Activated CD4-positive, alpha-beta T cell treated with anti-CD3 and anti-CD28 coated beads, Interleukin-2, amount 50 U/mL, for 1 hour (primary cell): ENCODE measurements around the gene LAMB4.

Experiments
- DNase-seq: peaks from one replicate; pipeline ENCODE4 v3.0.0-alpha.2; 2020

Gene LAMB4

DNA sequence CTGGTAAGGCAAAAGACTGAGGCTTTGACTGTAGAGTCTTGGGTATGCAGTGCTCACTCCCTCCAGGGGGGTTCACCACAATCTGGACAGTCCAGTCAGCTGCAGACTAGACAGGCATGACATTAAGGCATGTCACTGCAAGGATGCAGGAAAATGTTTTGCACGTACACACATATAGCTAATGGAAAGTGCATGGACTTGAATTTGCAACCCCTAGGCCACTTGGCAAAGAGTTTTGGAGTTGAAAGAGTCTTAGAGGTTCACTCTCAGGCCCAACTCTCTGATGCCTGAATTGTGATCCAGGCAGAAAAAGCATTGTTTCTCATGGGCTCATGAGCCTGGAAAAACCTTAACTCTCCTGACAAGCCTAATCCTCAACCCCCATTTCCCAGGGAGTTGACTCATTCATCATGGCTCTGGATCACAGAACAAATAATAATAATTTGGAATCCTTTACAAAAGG is 51.9 kb downstream of the LAMB4 start:
- no peak for DNase-seq

- DNase-seq, result no peak
These were observed 52.5 kb downstream of the LAMB4 start for GRCh38 chr7:108077709-108078108.

DNA sequence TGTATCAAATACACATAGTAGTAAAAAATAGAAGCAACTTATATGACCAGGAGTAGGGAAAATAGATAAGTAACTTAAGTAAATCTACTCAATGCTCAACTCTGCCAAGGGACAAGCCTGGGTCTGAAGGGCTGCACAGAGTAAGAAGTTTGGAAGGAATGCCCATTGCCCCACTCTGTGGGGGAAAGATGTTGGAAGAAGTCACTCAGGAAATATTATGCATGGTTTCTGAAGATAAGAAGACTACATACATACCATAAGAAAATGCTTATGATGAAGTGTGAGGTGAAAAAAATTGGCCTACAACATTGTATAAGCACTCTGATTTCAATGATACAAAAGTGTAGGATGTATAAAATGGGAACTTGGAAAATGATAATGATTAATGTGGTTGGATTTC is 54.0 kb downstream of the LAMB4 start:
- DNase-seq, result no peak

GRCh38 chr7:108073305-108074070 is 56.7 kb downstream of the LAMB4 start:
- DNase-seq, result no peak

- DNase-seq, result no peak
These were observed 57.4 kb downstream of the LAMB4 start for GRCh38 chr7:108072739-108073138.

- DNase-seq, result no peak
These were observed 58.0 kb downstream of the LAMB4 start for GRCh38 chr7:108072116-108072515.

DNA sequence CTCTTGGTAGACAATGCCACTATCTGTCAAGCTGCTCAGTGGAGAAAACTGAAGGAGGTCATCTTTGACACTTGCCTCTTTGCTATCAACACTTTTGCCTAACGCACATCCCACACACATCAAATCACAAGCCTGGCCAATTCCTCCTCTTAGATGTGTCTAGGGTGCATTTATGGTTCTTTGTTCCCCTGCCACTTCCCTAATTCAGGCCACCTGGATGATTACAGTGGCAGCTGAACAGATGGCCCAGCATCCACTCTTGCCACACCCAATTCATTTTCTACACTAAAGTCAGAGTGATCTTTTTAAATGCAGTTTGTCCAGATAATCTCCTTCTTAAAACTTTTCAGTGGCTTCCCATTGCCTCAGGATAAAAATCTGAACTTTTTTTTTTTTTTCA is 58.6 kb downstream of the LAMB4 start:
- no peak for DNase-seq

GRCh38 chr7:108069646-108070045 is 60.5 kb downstream of the LAMB4 start:
- DNase-seq, result no peak

DNA sequence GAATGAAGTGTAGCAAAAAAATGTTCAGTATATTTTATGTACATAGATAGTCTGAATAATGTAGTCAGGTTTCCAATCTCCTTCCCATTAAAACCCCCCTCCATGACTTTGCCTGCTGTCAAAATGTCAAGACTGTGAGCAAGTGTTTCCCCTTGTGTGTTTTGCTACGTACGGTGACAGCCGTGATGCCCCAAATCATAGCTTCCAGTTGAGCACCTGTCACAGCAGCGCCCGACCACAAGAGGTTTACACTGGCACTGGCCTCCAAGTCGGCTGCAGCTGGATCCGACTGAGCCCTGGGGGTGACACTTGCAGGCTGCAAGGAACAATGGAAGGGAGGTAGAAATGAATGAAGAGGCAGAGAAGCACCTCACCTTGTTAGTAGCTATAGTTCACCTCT is 62.3 kb downstream of the LAMB4 start:
- no peak for DNase-seq

- no peak for DNase-seq
These were observed 63.7 kb downstream of the LAMB4 start for GRCh38 chr7:108066486-108066885.

DNA sequence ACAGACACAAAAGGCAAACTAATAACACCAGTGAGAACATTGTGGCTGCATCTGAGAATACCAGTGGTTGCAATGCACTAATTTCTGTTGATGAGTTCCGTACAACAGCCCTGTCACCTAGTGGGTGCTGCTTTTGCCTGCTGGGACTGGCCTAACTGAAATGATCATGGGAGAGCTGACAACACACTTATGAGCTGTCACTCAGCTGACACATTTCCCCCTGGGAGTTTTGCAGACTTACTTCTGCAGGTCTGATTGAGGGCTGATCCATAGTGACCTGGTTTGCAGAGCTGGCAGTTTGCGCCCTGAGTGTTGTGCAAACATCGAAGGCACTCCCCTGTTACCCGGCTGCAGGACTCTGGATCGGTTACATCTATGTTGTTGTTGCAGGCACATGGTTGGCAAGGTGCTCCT is 66.6 kb downstream of the LAMB4 start:
- no peak for DNase-seq

DNA sequence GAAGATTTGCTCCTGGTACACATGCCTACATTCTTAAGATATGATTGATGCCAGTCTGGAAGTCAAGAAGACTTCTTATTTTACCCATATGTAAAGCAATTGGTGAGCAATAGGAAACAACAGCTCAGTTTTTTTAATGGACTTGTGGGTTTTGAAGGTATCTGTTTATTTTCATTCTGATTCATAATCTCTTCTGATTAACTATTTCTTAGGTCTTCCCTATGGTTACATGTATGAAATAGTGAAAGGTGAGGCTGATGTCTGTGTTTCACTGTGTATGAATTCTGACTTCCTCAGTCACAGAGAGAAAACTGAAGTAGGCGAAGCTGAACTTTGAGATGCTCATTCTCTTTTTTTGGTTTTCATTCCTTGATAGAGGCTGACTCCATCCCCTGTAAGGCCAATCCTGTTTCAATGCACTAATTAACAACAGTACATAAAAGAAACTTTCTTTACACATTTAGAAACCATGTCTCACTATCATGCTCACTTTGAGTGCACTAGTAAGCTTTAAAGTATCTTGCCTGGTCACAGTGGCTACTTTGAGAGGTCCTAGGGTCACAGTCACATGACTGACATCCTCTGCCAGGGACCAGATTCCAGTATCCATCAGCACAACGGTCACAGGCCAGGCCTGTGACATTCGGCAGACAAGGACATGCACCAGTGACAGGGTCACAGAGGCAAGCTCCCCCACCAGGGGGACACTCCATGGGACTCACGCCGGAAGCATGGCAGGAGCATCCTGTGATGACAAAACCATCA is 67.7 kb downstream of the LAMB4 start:
- DNase-seq, result no peak

GRCh38 chr7:108059526-108059925 is 70.6 kb downstream of the LAMB4 start:
- no peak for DNase-seq

DNA sequence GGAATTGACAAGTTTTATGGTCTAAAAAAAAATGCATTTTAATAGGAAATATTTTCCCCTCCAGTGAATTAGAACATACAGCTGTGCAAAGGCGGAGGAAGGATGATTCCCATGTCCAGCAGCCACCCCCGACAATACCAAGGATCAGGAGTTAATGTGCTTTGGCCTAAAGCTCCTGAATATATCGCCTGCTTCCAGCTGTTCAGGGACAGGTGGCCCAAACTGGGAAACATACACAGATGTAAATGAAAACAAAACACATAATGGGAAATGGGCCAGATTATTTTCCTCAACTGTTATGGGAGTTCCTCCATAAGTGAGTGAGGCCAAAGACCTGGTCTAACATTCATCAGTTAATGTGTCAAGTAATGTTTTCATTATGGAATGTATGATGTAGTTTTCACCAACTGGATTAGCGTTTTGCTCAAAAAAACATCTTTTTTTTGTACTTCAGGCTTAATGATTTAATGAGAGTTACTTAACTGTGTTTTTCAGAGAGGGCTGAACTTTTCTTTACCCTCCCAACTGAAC is 72.1 kb downstream of the LAMB4 start:
- DNase-seq, result no peak

DNA sequence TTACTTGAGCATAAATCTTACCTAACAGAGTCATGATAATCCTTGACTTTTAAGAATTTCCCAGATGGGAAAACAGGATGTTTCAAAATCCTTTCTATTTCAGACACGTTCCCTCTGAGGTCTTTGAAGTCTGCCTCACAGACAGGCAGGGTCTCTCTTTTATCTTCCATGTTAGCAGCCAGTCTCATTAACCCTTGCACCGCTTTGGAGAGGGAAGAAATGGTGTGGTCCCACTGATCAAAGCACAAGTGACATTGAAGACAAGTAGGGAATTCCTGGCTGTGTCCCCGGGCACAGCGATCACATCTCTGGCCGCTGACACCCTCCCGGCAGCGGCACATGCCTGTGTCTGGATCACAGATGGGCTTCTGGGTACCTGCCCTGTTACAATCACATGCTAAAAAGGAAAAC is 74.5 kb downstream of the LAMB4 start:
- DNase-seq, result no peak

DNA sequence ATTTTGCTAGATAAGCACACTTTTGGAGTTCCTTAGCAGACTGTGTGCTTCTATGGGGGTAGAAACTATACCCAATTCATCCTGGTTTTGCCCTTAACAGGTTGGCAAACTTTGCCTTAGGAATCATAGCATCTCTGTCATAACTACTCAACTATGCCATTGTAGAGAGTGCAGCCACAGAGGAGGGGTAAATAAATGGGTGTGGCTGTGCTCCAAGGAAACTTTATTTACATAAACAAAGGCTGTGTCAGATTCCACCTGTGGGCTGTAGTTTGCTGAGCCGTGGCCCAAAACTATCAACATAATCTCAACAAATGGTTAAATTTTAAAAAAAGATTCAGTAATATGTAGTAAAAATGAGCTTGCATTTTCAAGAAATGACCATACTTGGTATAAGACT is 75.6 kb downstream of the LAMB4 start:
- no peak for DNase-seq

GRCh38 chr7:108053250-108053649 is 76.9 kb downstream of the LAMB4 start:
- DNase-seq, result no peak

GRCh38 chr7:108051454-108051853 is 78.7 kb downstream of the LAMB4 start:
- no peak for DNase-seq

DNA sequence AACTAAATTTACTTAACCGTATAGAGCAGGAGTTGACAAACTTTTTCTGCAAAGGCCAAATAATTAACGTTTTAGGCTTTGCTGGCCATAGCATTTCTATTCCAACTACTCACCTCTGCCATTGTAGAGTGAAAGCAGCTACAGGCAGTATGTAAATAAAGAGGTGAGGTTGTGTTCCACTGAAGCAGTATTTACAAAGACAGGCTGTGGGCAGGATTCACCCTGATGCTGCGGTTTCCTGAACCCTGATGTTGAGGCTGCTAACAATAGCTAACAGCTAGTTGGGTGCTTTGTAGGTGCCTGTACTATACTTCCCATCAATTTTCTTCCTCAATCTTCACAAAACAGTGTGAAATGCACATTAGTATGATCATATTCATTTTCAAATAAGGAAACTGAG is 80.2 kb downstream of the LAMB4 start:
- DNase-seq, result no peak

GRCh38 chr7:108048422-108048821 is 81.7 kb downstream of the LAMB4 start:
- no peak for DNase-seq

- no peak for DNase-seq
These were observed 83.1 kb downstream of the LAMB4 start for GRCh38 chr7:108046952-108047506.

- no peak for DNase-seq
These were observed 84.5 kb downstream of the LAMB4 start for GRCh38 chr7:108045669-108046068.

- no peak for DNase-seq
These were observed 85.0 kb downstream of the LAMB4 start for GRCh38 chr7:108045154-108045553.

- DNase-seq, result no peak
These were observed 85.8 kb downstream of the LAMB4 start for GRCh38 chr7:108044345-108044744.
